Measurements from ENCODE around the gene SRA1.
A peak's percentile ranks its signal among the peaks of the same experiment; 100 is the strongest.

The SRA1 gene

DNA sequence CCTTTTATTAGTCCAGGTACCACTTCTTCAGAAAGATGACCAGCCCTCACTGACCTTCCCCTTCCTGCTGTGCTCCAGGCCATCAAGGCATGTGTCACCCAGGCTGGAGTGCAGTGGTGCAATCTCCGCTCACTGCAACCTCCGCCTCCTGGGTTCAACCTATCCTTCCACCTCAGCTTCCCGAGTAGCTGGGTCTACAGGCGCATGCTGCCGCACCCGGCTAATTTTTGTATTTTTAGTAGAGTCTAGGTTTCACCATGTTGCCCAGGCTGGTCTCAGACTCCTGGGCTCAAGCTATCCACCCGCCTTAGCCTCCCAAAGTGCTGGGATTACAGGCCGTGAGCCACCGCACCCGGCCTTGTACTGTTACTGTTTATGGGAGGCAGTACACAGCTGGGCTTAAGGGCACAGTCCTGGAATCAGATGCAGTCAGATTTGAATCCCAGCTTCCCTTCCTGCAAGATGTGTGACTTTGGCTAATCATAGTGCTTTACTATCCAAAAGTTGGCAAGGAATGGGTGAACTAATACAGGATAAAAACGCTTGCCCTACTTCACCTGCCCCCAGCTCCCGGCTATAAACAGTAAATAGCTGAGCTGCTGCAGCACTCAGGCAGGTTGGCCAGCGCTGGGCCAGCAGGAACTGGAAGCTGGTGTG is 10.3 kb downstream of the SRA1 start:
- TF ChIP-seq, protein P1, sequence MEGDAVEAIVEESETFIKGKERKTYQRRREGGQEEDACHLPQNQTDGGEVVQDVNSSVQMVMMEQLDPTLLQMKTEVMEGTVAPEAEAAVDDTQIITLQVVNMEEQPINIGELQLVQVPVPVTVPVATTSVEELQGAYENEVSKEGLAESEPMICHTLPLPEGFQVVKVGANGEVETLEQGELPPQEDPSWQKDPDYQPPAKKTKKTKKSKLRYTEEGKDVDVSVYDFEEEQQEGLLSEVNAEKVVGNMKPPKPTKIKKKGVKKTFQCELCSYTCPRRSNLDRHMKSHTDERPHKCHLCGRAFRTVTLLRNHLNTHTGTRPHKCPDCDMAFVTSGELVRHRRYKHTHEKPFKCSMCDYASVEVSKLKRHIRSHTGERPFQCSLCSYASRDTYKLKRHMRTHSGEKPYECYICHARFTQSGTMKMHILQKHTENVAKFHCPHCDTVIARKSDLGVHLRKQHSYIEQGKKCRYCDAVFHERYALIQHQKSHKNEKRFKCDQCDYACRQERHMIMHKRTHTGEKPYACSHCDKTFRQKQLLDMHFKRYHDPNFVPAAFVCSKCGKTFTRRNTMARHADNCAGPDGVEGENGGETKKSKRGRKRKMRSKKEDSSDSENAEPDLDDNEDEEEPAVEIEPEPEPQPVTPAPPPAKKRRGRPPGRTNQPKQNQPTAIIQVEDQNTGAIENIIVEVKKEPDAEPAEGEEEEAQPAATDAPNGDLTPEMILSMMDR (IDR thresholded peaks at IDR 0.05; ENCODE audit: low read length) = no peak
- no peak for TF ChIP-seq EZH2 (IDR thresholded peaks at IDR 0.05; ENCODE audit: borderline replicate concordance, low read length)
- Histone ChIP-seq H2AFZ (ENCODE audit: low read length) (no peak overlapping the region), H3K79me2 (ENCODE audit: insufficient read depth, low read length) (no peaks in the 10 kb centered on the region), H3K4me2 (ENCODE audit: low read length) (peak overlapping the region; percentile 81), H3F3A (ENCODE audit: insufficient read depth, low read length) (no peaks in the 10 kb centered on the region), H3K9ac (ENCODE audit: low read length) (peak overlapping the region; percentile 47; the same call in 1 of the 2 replicates), H3K9me3 (ENCODE audit: low read length) (no peaks in the 10 kb centered on the region), H3K27ac (ENCODE audit: low read depth, low read length, poor library complexity, severe bottlenecking) (no peak overlapping the region), H3K36me3 (ENCODE audit: insufficient read depth, low read length) (peaks cover 58% of the 10 kb centered on the region), H3K4me1 (ENCODE audit: insufficient read depth, low read length, severe bottlenecking) (peaks cover 24% of the 10 kb centered on the region), H4K20me1 (ENCODE audit: insufficient read depth, low read length) (no peaks in the 10 kb centered on the region), H3K27me3 (ENCODE audit: insufficient read depth, low read length) (no peaks in the 10 kb centered on the region), H3K4me3 (ENCODE audit: low read depth, low read length, poor library complexity, severe bottlenecking) (peak overlapping the region; percentile 61), H3K9me2 (ENCODE audit: low read depth, low read length) (no peaks in the 10 kb centered on the region)

DNA sequence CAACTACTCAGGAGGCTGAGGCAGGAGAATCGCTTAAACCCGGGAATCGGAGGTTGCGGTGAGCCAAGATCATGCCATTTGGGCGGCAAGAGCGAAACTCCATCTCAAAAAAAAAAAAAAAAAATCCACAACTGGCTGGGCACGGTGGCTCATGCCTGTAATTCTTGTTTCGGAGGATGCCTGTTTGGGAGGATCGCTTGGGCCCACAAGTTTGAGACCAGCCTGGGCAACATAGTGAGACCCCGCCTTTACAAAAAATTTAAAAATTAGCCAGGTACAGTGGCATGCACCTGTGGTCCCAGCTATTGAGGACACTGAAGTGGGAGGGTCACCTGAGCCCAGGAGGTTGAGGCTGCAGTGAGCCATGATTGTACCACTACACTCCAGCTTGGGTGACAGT is 11.7 kb downstream of the SRA1 start:
- Histone ChIP-seq H3K79me2 (ENCODE audit: insufficient read depth, low read length) (no peaks in the 10 kb centered on the region), H3K4me1 (ENCODE audit: insufficient read depth, low read length, severe bottlenecking) (peaks cover 24% of the 10 kb centered on the region), H3F3A (ENCODE audit: insufficient read depth, low read length) (no peaks in the 10 kb centered on the region), H3K9me3 (ENCODE audit: low read length) (no peaks in the 10 kb centered on the region), H3K36me3 (ENCODE audit: insufficient read depth, low read length) (peaks cover 58% of the 10 kb centered on the region), H3K9ac (ENCODE audit: low read length) (no peak overlapping the region), H3K9me2 (ENCODE audit: low read depth, low read length) (no peaks in the 10 kb centered on the region), H3K4me2 (ENCODE audit: low read length) (no peak overlapping the region), H3K27ac (ENCODE audit: low read depth, low read length, poor library complexity, severe bottlenecking) (no peak overlapping the region), H3K27me3 (ENCODE audit: insufficient read depth, low read length) (no peaks in the 10 kb centered on the region), H4K20me1 (ENCODE audit: insufficient read depth, low read length) (no peaks in the 10 kb centered on the region), H3K4me3 (ENCODE audit: low read depth, low read length, poor library complexity, severe bottlenecking) (no peak overlapping the region), H2AFZ (ENCODE audit: low read length) (no peak overlapping the region)
- TF ChIP-seq, protein P1 (IDR thresholded peaks at IDR 0.05; ENCODE audit: low read length) = no peak
- no peak for TF ChIP-seq EZH2 (IDR thresholded peaks at IDR 0.05; ENCODE audit: borderline replicate concordance, low read length)

GRCh38 chr5:140544986-140545385 is 12.3 kb downstream of the SRA1 start:
- no peaks in the 10 kb centered on the region for H3K9me3 ChIP-seq (ENCODE audit: low read length)
- H3K79me2 ChIP-seq (ENCODE audit: insufficient read depth, low read length) = no peaks in the 10 kb centered on the region
- TF ChIP-seq EZH2 (IDR thresholded peaks at IDR 0.05; ENCODE audit: borderline replicate concordance, low read length) = no peak
- TF ChIP-seq, protein P1 (IDR thresholded peaks at IDR 0.05; ENCODE audit: low read length) = no peak
- H3K27me3 ChIP-seq (ENCODE audit: insufficient read depth, low read length) = no peaks in the 10 kb centered on the region
- H3K36me3 ChIP-seq (ENCODE audit: insufficient read depth, low read length) = peaks cover 58% of the 10 kb centered on the region
- no peak overlapping the region for H2AFZ ChIP-seq (ENCODE audit: low read length)
- no peaks in the 10 kb centered on the region for H4K20me1 ChIP-seq (ENCODE audit: insufficient read depth, low read length)
- no peak overlapping the region for H3K27ac ChIP-seq (ENCODE audit: low read depth, low read length, poor library complexity, severe bottlenecking)
- H3F3A ChIP-seq (ENCODE audit: insufficient read depth, low read length) = no peaks in the 10 kb centered on the region
- H3K9me2 ChIP-seq (ENCODE audit: low read depth, low read length) = no peaks in the 10 kb centered on the region
- H3K4me2 ChIP-seq (ENCODE audit: low read length) = no peak overlapping the region
- H3K9ac ChIP-seq (ENCODE audit: low read length) = no peak overlapping the region
- H3K4me3 ChIP-seq (ENCODE audit: low read depth, low read length, poor library complexity, severe bottlenecking) = no peak overlapping the region
- peaks cover 24% of the 10 kb centered on the region for H3K4me1 ChIP-seq (ENCODE audit: insufficient read depth, low read length, severe bottlenecking)

All from OCI-LY1 (cell line).